Measurements from ENCODE around the gene ALB.

The ALB gene

GRCh38 chr4:73418677-73419076 is 14.6 kb downstream of the ALB start:
- H3K27me3 ChIP-seq (ENCODE audit: insufficient read depth, low read length), result no peaks in the 10 kb centered on the region
- no peak overlapping the region for H3K4me3 ChIP-seq (ENCODE audit: low read length)
- no peaks in the 10 kb centered on the region for H3K9me3 ChIP-seq (ENCODE audit: insufficient read depth, low read depth, low read length)
- H3K27ac ChIP-seq (ENCODE audit: low read depth, low read length), result no peak overlapping the region
- H3K36me3 ChIP-seq (ENCODE audit: insufficient read depth, low read length), result no peaks in the 10 kb centered on the region
- no peaks in the 10 kb centered on the region for H3K4me1 ChIP-seq (ENCODE audit: insufficient read depth, low read length)
- WGBS, result 91% methylated on average over 1 of the region's 1 CpG
- no peak overlapping the region for H3K9ac ChIP-seq (ENCODE audit: low read depth, low read length)

DNA sequence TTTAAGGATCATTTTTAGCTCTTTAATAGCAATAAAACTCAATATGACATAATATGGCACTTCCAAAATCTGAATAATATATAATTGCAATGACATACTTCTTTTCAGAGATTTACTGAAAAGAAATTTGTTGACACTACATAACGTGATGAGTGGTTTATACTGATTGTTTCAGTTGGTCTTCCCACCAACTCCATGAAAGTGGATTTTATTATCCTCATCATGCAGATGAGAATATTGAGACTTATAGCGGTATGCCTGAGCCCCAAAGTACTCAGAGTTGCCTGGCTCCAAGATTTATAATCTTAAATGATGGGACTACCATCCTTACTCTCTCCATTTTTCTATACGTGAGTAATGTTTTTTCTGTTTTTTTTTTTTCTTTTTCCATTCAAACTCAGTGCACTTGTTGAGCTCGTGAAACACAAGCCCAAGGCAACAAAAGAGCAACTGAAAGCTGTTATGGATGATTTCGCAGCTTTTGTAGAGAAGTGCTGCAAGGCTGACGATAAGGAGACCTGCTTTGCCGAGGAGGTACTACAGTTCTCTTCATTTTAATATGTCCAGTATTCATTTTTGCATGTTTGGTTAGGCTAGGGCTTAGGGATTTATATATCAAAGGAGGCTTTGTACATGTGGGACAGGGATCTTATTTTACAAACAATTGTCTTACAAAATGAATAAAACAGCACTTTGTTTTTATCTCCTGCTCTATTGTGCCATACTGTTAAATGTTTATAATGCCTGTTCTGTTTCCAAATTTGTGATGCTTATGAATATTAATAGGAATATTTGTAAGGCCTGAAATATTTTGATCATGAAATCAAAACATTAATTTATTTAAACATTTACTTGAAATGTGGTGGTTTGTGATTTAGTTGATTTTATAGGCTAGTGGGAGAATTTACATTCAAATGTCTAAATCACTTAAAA is 15.3 kb downstream of the ALB start:
- H3K9ac ChIP-seq (ENCODE audit: low read depth, low read length), result no peak overlapping the region
- H3K27ac ChIP-seq (ENCODE audit: low read depth, low read length), result no peak overlapping the region
- no peaks in the 10 kb centered on the region for H3K9me3 ChIP-seq (ENCODE audit: insufficient read depth, low read depth, low read length)
- no peak overlapping the region for H3K4me3 ChIP-seq (ENCODE audit: low read length)
- H3K27me3 ChIP-seq (ENCODE audit: insufficient read depth, low read length), result no peaks in the 10 kb centered on the region
- H3K4me1 ChIP-seq (ENCODE audit: insufficient read depth, low read length), result no peaks in the 10 kb centered on the region
- H3K36me3 ChIP-seq (ENCODE audit: insufficient read depth, low read length), result no peaks in the 10 kb centered on the region
- WGBS, result 82% methylated on average over 6 of the region's 7 CpGs

DNA sequence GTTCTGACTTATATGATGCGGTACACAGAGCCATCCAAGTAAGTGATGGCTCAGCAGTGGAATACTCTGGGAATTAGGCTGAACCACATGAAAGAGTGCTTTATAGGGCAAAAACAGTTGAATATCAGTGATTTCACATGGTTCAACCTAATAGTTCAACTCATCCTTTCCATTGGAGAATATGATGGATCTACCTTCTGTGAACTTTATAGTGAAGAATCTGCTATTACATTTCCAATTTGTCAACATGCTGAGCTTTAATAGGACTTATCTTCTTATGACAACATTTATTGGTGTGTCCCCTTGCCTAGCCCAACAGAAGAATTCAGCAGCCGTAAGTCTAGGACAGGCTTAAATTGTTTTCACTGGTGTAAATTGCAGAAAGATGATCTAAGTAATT is 16.5 kb downstream of the ALB start:
- no peak overlapping the region for H3K27ac ChIP-seq (ENCODE audit: low read depth, low read length)
- H3K9me3 ChIP-seq (ENCODE audit: insufficient read depth, low read depth, low read length), result no peaks in the 10 kb centered on the region
- no peaks in the 10 kb centered on the region for H3K36me3 ChIP-seq (ENCODE audit: insufficient read depth, low read length)
- H3K9ac ChIP-seq (ENCODE audit: low read depth, low read length), result no peak overlapping the region
- H3K4me1 ChIP-seq (ENCODE audit: insufficient read depth, low read length), result no peaks in the 10 kb centered on the region
- 97% methylated on average over 2 of the region's 2 CpGs for WGBS
- no peak overlapping the region for H3K4me3 ChIP-seq (ENCODE audit: low read length)
- no peaks in the 10 kb centered on the region for H3K27me3 ChIP-seq (ENCODE audit: insufficient read depth, low read length)

DNA sequence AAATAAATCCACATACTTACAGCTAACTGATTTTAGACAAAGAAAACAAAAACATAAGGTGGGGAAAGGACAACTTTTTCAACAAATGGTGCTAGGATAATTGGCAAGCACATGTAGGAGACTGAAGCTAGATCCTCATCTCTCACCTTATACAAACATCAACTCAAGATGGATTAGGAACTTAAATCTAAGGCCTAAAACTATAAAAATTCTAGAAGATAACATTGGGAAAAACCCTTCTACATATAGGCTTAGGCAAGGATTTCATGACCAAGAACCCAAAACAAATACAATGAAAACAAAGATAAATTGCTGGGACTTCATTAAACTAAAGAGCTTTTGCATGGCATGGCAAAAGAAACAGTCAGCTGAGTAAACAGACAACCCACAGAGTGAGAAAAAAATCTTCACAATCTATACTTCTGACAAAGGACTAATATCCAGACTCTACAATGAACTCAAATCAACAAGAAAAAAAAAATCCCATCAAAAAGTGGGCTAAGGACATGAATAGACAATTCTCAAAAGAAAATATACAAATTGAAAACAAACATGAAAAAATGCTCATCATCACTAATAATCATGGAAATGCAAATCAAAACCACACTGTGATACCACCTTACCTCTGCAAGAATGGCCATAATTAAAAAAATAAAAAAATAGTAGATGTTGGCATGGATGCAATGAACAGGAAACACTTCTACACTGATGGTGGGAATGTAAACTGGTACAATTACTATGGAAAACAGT is 17.8 kb downstream of the ALB start:
- H3K27ac ChIP-seq (ENCODE audit: low read depth, low read length), result no peak overlapping the region
- no peaks in the 10 kb centered on the region for H3K36me3 ChIP-seq (ENCODE audit: insufficient read depth, low read length)
- no peak overlapping the region for H3K9ac ChIP-seq (ENCODE audit: low read depth, low read length)
- H3K9me3 ChIP-seq (ENCODE audit: insufficient read depth, low read depth, low read length), result no peaks in the 10 kb centered on the region
- H3K27me3 ChIP-seq (ENCODE audit: insufficient read depth, low read length), result no peaks in the 10 kb centered on the region
- no peak overlapping the region for H3K4me3 ChIP-seq (ENCODE audit: low read length)
- H3K4me1 ChIP-seq (ENCODE audit: insufficient read depth, low read length), result no peaks in the 10 kb centered on the region

- Histone ChIP-seq H3K4me1 (ENCODE audit: insufficient read depth, low read length) (no peaks in the 10 kb centered on the region), H3K27me3 (ENCODE audit: insufficient read depth, low read length) (no peaks in the 10 kb centered on the region), H3K36me3 (ENCODE audit: insufficient read depth, low read length) (no peaks in the 10 kb centered on the region), H3K9ac (ENCODE audit: low read depth, low read length) (no peak overlapping the region), H3K27ac (ENCODE audit: low read depth, low read length) (no peak overlapping the region), H3K4me3 (ENCODE audit: low read length) (no peak overlapping the region), H3K9me3 (ENCODE audit: insufficient read depth, low read depth, low read length) (no peaks in the 10 kb centered on the region)
- 50% methylated on average over 2 of the region's 4 CpGs for WGBS
Observed at GRCh38 chr4:73422458-73422752, 18.3 kb downstream of the ALB start.

DNA sequence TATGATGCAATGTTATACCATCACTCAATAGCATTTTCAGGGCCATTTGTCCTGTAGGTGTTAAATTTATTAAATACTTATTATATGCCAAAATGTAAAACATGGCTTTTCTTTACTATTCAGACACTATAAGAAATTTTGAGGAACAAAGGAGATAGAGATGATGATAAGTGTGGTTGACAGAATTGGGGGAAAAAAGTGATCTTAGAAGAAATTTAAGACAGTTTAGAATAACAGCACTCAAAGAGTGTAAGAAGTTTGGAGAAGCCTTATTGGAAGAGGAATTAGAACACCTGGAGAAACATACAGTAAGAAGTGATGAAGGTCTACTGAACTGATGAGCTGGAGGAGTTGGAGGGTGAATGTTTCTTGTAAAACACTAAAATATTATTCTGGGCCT is 19.1 kb downstream of the ALB start:
- Histone ChIP-seq H3K27ac (ENCODE audit: low read depth, low read length) (no peak overlapping the region), H3K4me1 (ENCODE audit: insufficient read depth, low read length) (no peaks in the 10 kb centered on the region), H3K4me3 (ENCODE audit: low read length) (no peak overlapping the region)

DNA sequence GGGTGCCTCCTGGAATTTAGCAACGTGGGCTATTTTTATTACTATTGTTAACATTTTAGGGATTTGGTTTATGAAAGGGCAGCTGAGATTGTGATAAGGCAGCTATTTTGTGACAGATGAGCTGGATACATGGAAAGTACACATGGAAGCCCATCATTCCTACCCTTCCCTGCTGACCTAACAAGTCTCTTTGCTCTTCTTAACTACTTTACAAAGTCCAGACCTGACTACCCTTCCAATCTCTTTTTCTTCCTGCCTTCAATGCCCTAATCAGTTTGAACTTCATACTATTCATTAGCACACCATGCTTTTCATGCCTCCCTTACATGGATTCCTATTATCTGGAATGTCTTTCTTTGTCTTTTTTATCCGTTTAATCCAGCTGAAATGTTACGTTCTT is 22.6 kb downstream of the ALB start:
- Histone ChIP-seq H3K36me3 (ENCODE audit: insufficient read depth, low read length) (no peaks in the 10 kb centered on the region), H3K9me3 (ENCODE audit: insufficient read depth, low read depth, low read length) (no peaks in the 10 kb centered on the region), H3K4me1 (ENCODE audit: insufficient read depth, low read length) (no peaks in the 10 kb centered on the region), H3K27ac (ENCODE audit: low read depth, low read length) (no peak overlapping the region), H3K9ac (ENCODE audit: low read depth, low read length) (no peak overlapping the region), H3K4me3 (ENCODE audit: low read length) (no peak overlapping the region), H3K27me3 (ENCODE audit: insufficient read depth, low read length) (no peaks in the 10 kb centered on the region)
- WGBS, result 98% methylated on average over 3 of the region's 3 CpGs

More for the DNA sequence above, 19.1 kb downstream of the ALB start:
- H3K36me3 ChIP-seq (ENCODE audit: insufficient read depth, low read length), result no peaks in the 10 kb centered on the region
- H3K9me3 ChIP-seq (ENCODE audit: insufficient read depth, low read depth, low read length), result no peaks in the 10 kb centered on the region
- no peaks in the 10 kb centered on the region for H3K27me3 ChIP-seq (ENCODE audit: insufficient read depth, low read length)
- H3K9ac ChIP-seq (ENCODE audit: low read depth, low read length), result no peak overlapping the region

GRCh38 chr4:73429118-73429517 is 25.0 kb downstream of the ALB start:
- WGBS, result 90% methylated on average over 1 of the region's 2 CpGs
- Histone ChIP-seq H3K4me3 (ENCODE audit: low read length) (no peak overlapping the region), H3K27me3 (ENCODE audit: insufficient read depth, low read length) (no peaks in the 10 kb centered on the region)

GRCh38 chr4:73429826-73430587 is 25.9 kb downstream of the ALB start:
- Histone ChIP-seq H3K4me3 (ENCODE audit: low read length) (no peak overlapping the region), H3K36me3 (ENCODE audit: insufficient read depth, low read length) (no peaks in the 10 kb centered on the region), H3K9me3 (ENCODE audit: insufficient read depth, low read depth, low read length) (no peaks in the 10 kb centered on the region), H3K9ac (ENCODE audit: low read depth, low read length) (no peak overlapping the region), H3K4me1 (ENCODE audit: insufficient read depth, low read length) (no peaks in the 10 kb centered on the region), H3K27ac (ENCODE audit: low read depth, low read length) (no peak overlapping the region), H3K27me3 (ENCODE audit: insufficient read depth, low read length) (no peaks in the 10 kb centered on the region)
- WGBS, result 92% methylated on average over 1 of the region's 2 CpGs

More at GRCh38 chr4:73429118-73429517, 25.0 kb downstream of the ALB start:
- Histone ChIP-seq H3K9ac (ENCODE audit: low read depth, low read length) (no peak overlapping the region), H3K9me3 (ENCODE audit: insufficient read depth, low read depth, low read length) (no peaks in the 10 kb centered on the region), H3K36me3 (ENCODE audit: insufficient read depth, low read length) (no peaks in the 10 kb centered on the region), H3K27ac (ENCODE audit: low read depth, low read length) (no peak overlapping the region), H3K4me1 (ENCODE audit: insufficient read depth, low read length) (no peaks in the 10 kb centered on the region)

DNA sequence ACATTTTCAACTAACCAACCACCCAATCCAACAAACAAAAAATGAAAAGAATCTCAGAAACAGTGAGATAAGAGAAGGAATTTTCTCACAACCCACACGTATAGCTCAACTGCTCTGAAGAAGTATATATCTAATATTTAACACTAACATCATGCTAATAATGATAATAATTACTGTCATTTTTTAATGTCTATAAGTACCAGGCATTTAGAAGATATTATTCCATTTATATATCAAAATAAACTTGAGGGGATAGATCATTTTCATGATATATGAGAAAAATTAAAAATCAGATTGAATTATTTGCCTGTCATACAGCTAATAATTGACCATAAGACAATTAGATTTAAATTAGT is 27.7 kb downstream of the ALB start:
- H3K27ac ChIP-seq (ENCODE audit: low read depth, low read length), result no peak overlapping the region
- H3K4me1 ChIP-seq (ENCODE audit: insufficient read depth, low read length), result no peaks in the 10 kb centered on the region
- H3K36me3 ChIP-seq (ENCODE audit: insufficient read depth, low read length), result no peaks in the 10 kb centered on the region
- no peaks in the 10 kb centered on the region for H3K9me3 ChIP-seq (ENCODE audit: insufficient read depth, low read depth, low read length)
- H3K9ac ChIP-seq (ENCODE audit: low read depth, low read length), result no peak overlapping the region
- WGBS, result no CpG with 5 or more reads among the region's 1 CpG
- H3K4me3 ChIP-seq (ENCODE audit: low read length), result no peak overlapping the region
- no peaks in the 10 kb centered on the region for H3K27me3 ChIP-seq (ENCODE audit: insufficient read depth, low read length)

Data from HUES64 (cell line).